ENCODE data around the gene KRT80. TPM values are rescaled to one million over a fixed set of nuclear protein-coding genes. Genes with fewer than 3 reads are reported as not detected.

Gene KRT80
- total RNA-seq, 1 experiment from 2014 or later: not detected

- H3K9me3 ChIP-seq (ENCODE audit: low read length): no peaks in the 10 kb centered on the region
- no peaks in the 10 kb centered on the region for H3K79me2 ChIP-seq (ENCODE audit: low read length)
- no peak overlapping the region for H3K27ac ChIP-seq (ENCODE audit: low read length)
- no peak overlapping the region for H3K9ac ChIP-seq (ENCODE audit: low read length)
- no peaks in the 10 kb centered on the region for H3K4me1 ChIP-seq (ENCODE audit: low read length)
- H3K36me3 ChIP-seq (ENCODE audit: insufficient read depth, low read length): no peaks in the 10 kb centered on the region
- no peak overlapping the region for H2AFZ ChIP-seq (ENCODE audit: low read length)
- H4K20me1 ChIP-seq (ENCODE audit: insufficient read depth, low read depth, low read length): no peaks in the 10 kb centered on the region
- no peak overlapping the region for H3K4me3 ChIP-seq (ENCODE audit: low read length)
- DNase-seq: no peak
- H3K27me3 ChIP-seq (ENCODE audit: low read length): no peaks in the 10 kb centered on the region
- no peak overlapping the region for H3K4me2 ChIP-seq (ENCODE audit: low read depth, low read length, poor library complexity, severe bottlenecking)
- H3K9me2 ChIP-seq (replicated peaks; ENCODE audit: insufficient read depth, low read length): no peaks in the 10 kb centered on the region
Measured at GRCh38 chr12:52166672-52167071, 25.1 kb downstream of the KRT80 start.

DNA sequence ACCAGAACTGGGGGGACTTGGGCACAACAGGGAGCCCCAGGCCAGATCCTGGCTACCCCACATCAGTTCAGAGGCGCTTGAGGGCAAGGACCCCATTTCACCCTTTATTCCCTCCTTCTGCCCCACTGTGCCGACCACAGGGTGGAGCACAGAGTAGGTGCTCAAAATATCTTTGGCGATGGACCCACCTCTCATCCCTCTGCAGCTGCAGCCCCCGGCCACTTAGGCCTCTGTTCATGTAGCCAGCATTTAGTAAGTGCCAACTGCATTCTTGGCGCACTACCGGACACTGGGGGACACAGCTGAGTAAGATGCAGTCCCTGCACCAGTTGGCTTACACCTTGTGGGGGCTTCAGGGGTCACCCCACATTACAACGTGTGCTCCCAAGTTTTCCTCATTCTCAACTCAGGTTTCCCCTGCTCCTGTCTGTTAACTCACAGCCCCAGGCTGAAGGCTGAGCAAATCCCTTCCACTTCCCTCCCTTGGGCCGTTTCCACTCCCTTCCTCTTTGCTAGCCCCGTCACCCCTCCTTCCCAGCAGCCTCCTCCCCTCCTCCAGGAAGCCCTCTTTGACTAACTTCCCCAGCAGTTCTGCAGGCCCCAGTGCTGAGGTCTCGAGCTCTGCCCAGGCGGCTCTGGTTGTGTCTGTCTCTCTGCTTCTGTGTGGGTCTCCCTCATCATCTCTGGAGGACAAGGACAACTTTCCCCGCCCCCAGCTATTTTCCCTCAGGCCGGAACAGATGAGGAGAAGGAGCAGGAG lies 26.5 kb downstream of the KRT80 start:
- no peaks in the 10 kb centered on the region for H3K4me1 ChIP-seq (ENCODE audit: low read length)
- no peak overlapping the region for H3K4me3 ChIP-seq (ENCODE audit: low read length)
- H3K36me3 ChIP-seq (ENCODE audit: insufficient read depth, low read length): no peaks in the 10 kb centered on the region
- no peak overlapping the region for H3K27ac ChIP-seq (ENCODE audit: low read length)
- no peak overlapping the region for H3K4me2 ChIP-seq (ENCODE audit: low read depth, low read length, poor library complexity, severe bottlenecking)
- no peaks in the 10 kb centered on the region for H3K27me3 ChIP-seq (ENCODE audit: low read length)
- no peak overlapping the region for H2AFZ ChIP-seq (ENCODE audit: low read length)
- no peaks in the 10 kb centered on the region for H4K20me1 ChIP-seq (ENCODE audit: insufficient read depth, low read depth, low read length)
- no peak overlapping the region for H3K9ac ChIP-seq (ENCODE audit: low read length)
- no peaks in the 10 kb centered on the region for H3K9me3 ChIP-seq (ENCODE audit: low read length)
- H3K79me2 ChIP-seq (ENCODE audit: low read length): no peaks in the 10 kb centered on the region
- DNase-seq: no peak
- H3K9me2 ChIP-seq (replicated peaks; ENCODE audit: insufficient read depth, low read length): no peaks in the 10 kb centered on the region

DNA sequence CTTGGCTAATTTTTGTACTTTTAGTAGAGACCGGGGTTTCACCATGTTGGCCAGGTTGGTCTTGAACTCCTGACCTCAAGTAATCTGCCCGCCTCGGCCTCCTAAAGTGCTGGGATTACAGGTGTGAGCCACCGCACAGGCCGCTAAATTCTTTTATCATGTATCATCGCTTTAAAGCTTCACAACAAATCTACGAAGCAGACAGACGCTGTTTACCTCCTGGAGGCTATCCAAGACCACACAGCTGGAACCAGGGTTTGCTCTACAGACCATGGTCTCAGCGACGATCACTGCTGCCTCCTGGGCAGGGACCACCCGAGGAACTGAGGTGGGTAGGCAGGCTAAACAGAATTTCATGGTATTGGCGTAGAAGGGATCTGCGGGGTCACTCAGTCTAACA lies 27.2 kb downstream of the KRT80 start:
- H3K9me2 ChIP-seq (replicated peaks; ENCODE audit: insufficient read depth, low read length): no peaks in the 10 kb centered on the region
- no peak overlapping the region for H3K4me2 ChIP-seq (ENCODE audit: low read depth, low read length, poor library complexity, severe bottlenecking)
- no peaks in the 10 kb centered on the region for H4K20me1 ChIP-seq (ENCODE audit: insufficient read depth, low read depth, low read length)
- no peaks in the 10 kb centered on the region for H3K79me2 ChIP-seq (ENCODE audit: low read length)
- no peak overlapping the region for H2AFZ ChIP-seq (ENCODE audit: low read length)
- H3K4me1 ChIP-seq (ENCODE audit: low read length): no peaks in the 10 kb centered on the region
- no peaks in the 10 kb centered on the region for H3K9me3 ChIP-seq (ENCODE audit: low read length)
- DNase-seq: no peak
- no peaks in the 10 kb centered on the region for H3K36me3 ChIP-seq (ENCODE audit: insufficient read depth, low read length)
- H3K27me3 ChIP-seq (ENCODE audit: low read length): no peaks in the 10 kb centered on the region
- H3K4me3 ChIP-seq (ENCODE audit: low read length): no peak overlapping the region
- no peak overlapping the region for H3K9ac ChIP-seq (ENCODE audit: low read length)
- no peak overlapping the region for H3K27ac ChIP-seq (ENCODE audit: low read length)

GRCh38 chr12:52162981-52163380 lies 28.8 kb downstream of the KRT80 start:
- no peaks in the 10 kb centered on the region for H3K27me3 ChIP-seq (ENCODE audit: low read length)
- H3K36me3 ChIP-seq (ENCODE audit: insufficient read depth, low read length): no peaks in the 10 kb centered on the region
- no peaks in the 10 kb centered on the region for H3K79me2 ChIP-seq (ENCODE audit: low read length)
- no peak overlapping the region for H3K4me2 ChIP-seq (ENCODE audit: low read depth, low read length, poor library complexity, severe bottlenecking)
- no peak overlapping the region for H3K27ac ChIP-seq (ENCODE audit: low read length)
- H3K4me3 ChIP-seq (ENCODE audit: low read length): no peak overlapping the region
- no peaks in the 10 kb centered on the region for H4K20me1 ChIP-seq (ENCODE audit: insufficient read depth, low read depth, low read length)
- H2AFZ ChIP-seq (ENCODE audit: low read length): no peak overlapping the region
- no peak overlapping the region for H3K9ac ChIP-seq (ENCODE audit: low read length)
- no peaks in the 10 kb centered on the region for H3K9me2 ChIP-seq (replicated peaks; ENCODE audit: insufficient read depth, low read length)
- DNase-seq: no peak
- no peaks in the 10 kb centered on the region for H3K9me3 ChIP-seq (ENCODE audit: low read length)
- no peaks in the 10 kb centered on the region for H3K4me1 ChIP-seq (ENCODE audit: low read length)

DNA sequence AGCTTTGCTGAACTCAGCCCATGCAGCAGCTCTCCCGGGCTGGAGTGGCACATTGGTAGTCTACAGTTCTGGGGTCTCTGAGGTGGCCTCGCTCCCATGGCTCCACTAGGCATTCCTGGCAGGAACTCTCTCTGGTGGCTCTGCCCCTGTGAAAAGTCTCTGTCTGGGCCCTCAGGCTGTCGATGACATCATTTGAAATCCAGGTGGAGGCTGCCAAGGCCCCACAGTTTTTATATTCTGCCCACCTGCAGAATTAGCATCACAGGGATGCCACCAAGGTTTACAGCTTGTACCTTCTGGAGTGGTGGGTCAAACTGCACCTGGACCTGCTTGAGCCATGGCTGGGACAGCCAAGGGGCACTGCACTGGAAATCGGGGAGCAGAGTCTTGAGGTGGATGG lies 31.6 kb downstream of the KRT80 start:
- Histone ChIP-seq H3K9me2 (replicated peaks; ENCODE audit: insufficient read depth, low read length) (no peaks in the 10 kb centered on the region), H3K4me2 (ENCODE audit: low read depth, low read length, poor library complexity, severe bottlenecking) (no peak overlapping the region), H3K4me3 (ENCODE audit: low read length) (no peak overlapping the region), H3K36me3 (ENCODE audit: insufficient read depth, low read length) (no peaks in the 10 kb centered on the region), H3K27me3 (ENCODE audit: low read length) (no peaks in the 10 kb centered on the region), H3K27ac (ENCODE audit: low read length) (no peak overlapping the region), H3K9ac (ENCODE audit: low read length) (no peak overlapping the region), H3K9me3 (ENCODE audit: low read length) (no peaks in the 10 kb centered on the region), H3K79me2 (ENCODE audit: low read length) (no peaks in the 10 kb centered on the region), H2AFZ (ENCODE audit: low read length) (no peak overlapping the region), H4K20me1 (ENCODE audit: insufficient read depth, low read depth, low read length) (no peaks in the 10 kb centered on the region), H3K4me1 (ENCODE audit: low read length) (no peaks in the 10 kb centered on the region)
- DNase-seq: no peak

GRCh38 chr12:52157566-52158150 lies 34.2 kb downstream of the KRT80 start:
- no peak overlapping the region for H2AFZ ChIP-seq (ENCODE audit: low read length)
- H3K4me1 ChIP-seq (ENCODE audit: low read length): no peaks in the 10 kb centered on the region
- no peaks in the 10 kb centered on the region for H3K27me3 ChIP-seq (ENCODE audit: low read length)
- no peak for DNase-seq
- no peak overlapping the region for H3K4me3 ChIP-seq (ENCODE audit: low read length)
- no peaks in the 10 kb centered on the region for H3K9me2 ChIP-seq (replicated peaks; ENCODE audit: insufficient read depth, low read length)
- H3K27ac ChIP-seq (ENCODE audit: low read length): no peak overlapping the region
- H4K20me1 ChIP-seq (ENCODE audit: insufficient read depth, low read depth, low read length): no peaks in the 10 kb centered on the region
- no peaks in the 10 kb centered on the region for H3K79me2 ChIP-seq (ENCODE audit: low read length)
- no peaks in the 10 kb centered on the region for H3K36me3 ChIP-seq (ENCODE audit: insufficient read depth, low read length)
- H3K4me2 ChIP-seq (ENCODE audit: low read depth, low read length, poor library complexity, severe bottlenecking): no peak overlapping the region
- H3K9ac ChIP-seq (ENCODE audit: low read length): no peak overlapping the region
- H3K9me3 ChIP-seq (ENCODE audit: low read length): no peaks in the 10 kb centered on the region

- Histone ChIP-seq H4K20me1 (ENCODE audit: insufficient read depth, low read depth, low read length) (no peaks in the 10 kb centered on the region), H3K27ac (ENCODE audit: low read length) (no peak overlapping the region), H3K79me2 (ENCODE audit: low read length) (no peaks in the 10 kb centered on the region), H3K9me2 (replicated peaks; ENCODE audit: insufficient read depth, low read length) (no peaks in the 10 kb centered on the region), H3K27me3 (ENCODE audit: low read length) (no peaks in the 10 kb centered on the region), H3K4me1 (ENCODE audit: low read length) (no peaks in the 10 kb centered on the region), H3K9me3 (ENCODE audit: low read length) (no peaks in the 10 kb centered on the region), H3K4me3 (ENCODE audit: low read length) (no peak overlapping the region), H3K4me2 (ENCODE audit: low read depth, low read length, poor library complexity, severe bottlenecking) (no peak overlapping the region), H3K9ac (ENCODE audit: low read length) (no peak overlapping the region), H3K36me3 (ENCODE audit: insufficient read depth, low read length) (no peaks in the 10 kb centered on the region), H2AFZ (ENCODE audit: low read length) (no peak overlapping the region)
- DNase-seq: peak; percentile 87
Measured at GRCh38 chr12:52156757-52157565, 34.9 kb downstream of the KRT80 start.

DNA sequence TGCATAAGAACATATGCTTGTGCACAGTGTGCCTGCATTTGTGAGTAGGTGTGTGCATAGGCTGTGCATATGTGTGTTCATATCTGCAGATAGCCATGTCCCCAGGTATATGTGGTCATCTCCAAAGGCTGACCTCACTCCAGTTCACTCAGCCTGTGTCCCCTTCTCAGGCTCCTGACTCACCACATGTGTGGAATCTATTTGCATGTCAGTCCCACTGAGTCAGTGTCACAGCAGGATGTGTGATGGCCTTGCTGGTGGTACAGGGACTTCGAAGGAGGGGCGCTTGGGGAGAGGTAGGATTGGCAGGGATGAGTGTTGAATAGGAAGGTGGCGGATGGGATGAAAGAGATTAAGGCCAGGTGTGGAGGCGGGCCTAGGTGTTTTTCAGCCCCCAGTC lies 35.5 kb downstream of the KRT80 start:
- no peaks in the 10 kb centered on the region for H3K4me1 ChIP-seq (ENCODE audit: low read length)
- H3K27ac ChIP-seq (ENCODE audit: low read length): no peak overlapping the region
- H3K9ac ChIP-seq (ENCODE audit: low read length): no peak overlapping the region
- H3K4me2 ChIP-seq (ENCODE audit: low read depth, low read length, poor library complexity, severe bottlenecking): no peak overlapping the region
- no peak overlapping the region for H3K4me3 ChIP-seq (ENCODE audit: low read length)
- no peak overlapping the region for H2AFZ ChIP-seq (ENCODE audit: low read length)
- no peaks in the 10 kb centered on the region for H4K20me1 ChIP-seq (ENCODE audit: insufficient read depth, low read depth, low read length)
- H3K27me3 ChIP-seq (ENCODE audit: low read length): no peaks in the 10 kb centered on the region
- no peaks in the 10 kb centered on the region for H3K9me2 ChIP-seq (replicated peaks; ENCODE audit: insufficient read depth, low read length)
- no peaks in the 10 kb centered on the region for H3K9me3 ChIP-seq (ENCODE audit: low read length)
- DNase-seq: no peak
- H3K36me3 ChIP-seq (ENCODE audit: insufficient read depth, low read length): no peaks in the 10 kb centered on the region
- no peaks in the 10 kb centered on the region for H3K79me2 ChIP-seq (ENCODE audit: low read length)

All from Karpas-422 (cell line).